H1 (cell line): ENCODE data around the gene PFKP. TPM values are rescaled to one million over a fixed set of nuclear protein-coding genes. Genes with fewer than 3 reads are reported as not detected.

Experiments
- CTCF ChIA-PET: fragments of 300-600 bp; sonication (Branson Sonifier 250); formaldehyde crosslinking; loops from one replicate; lab custom pipeline; 2021; ENCODE audit not compliant: partially characterized antibody; lab: Charles Lee
- POLR2A ChIA-PET: fragments of 300-600 bp; sonication (Branson Sonifier 250); formaldehyde crosslinking; loops from one replicate; lab custom pipeline; 2021; ENCODE audit warnings: inconsistent platforms; ENCODE audit not compliant: partially characterized antibody; lab: Charles Lee
- DNase-seq, 2 experiments: peaks; one replicate each; pipeline versions ENCODE4 v3.0.0 to v3.0.0-alpha.2; 2010 to 2022; ENCODE audit warnings: low spot score in 2 of 2, low read depth in 1 of 2, mixed read lengths in 1 of 2
- FAIRE-seq: peaks from 2 replicates; lab custom pipeline; 2011; peaks lifted over from hg19 to GRCh38; lab: Jason Lieb, UNC
- H2AFZ ChIP-seq: 2 replicates; pipeline ENCODE4 v1.8.1; 2012; ENCODE audit warnings: low read length, inconsistent platforms
- H2AK5ac ChIP-seq: 2 replicates; pipeline ENCODE4 v1.6.1; 2013; ENCODE audit warnings: low read depth, low read length
- H2BK120ac ChIP-seq: replicated peaks from 2 replicates; pipeline ENCODE3; 2013; ENCODE audit warnings: low read depth, low read length, inconsistent platforms
- H2BK12ac ChIP-seq: 2 replicates; pipeline ENCODE4 v1.6.1; 2013; ENCODE audit warnings: low read depth, low read length
- H2BK15ac ChIP-seq: 2 replicates; pipeline ENCODE4 v1.6.1; 2013; ENCODE audit warnings: low read length
- H2BK20ac ChIP-seq: 2 replicates; pipeline ENCODE4 v1.6.1; 2013; ENCODE audit warnings: low read length
- H2BK5ac ChIP-seq: 2 replicates; pipeline ENCODE4 v1.6.1; 2013; ENCODE audit warnings: low read depth, low read length
- H3K14ac ChIP-seq: 2 replicates; pipeline ENCODE4 v1.6.1; 2013; ENCODE audit warnings: inconsistent platforms; ENCODE audit not compliant: insufficient read length
- H3K18ac ChIP-seq: 2 replicates; pipeline ENCODE4 v1.6.1; 2013; ENCODE audit warnings: low read length; ENCODE audit errors: extremely low read depth
- H3K23ac ChIP-seq: 2 replicates; pipeline ENCODE4 v1.6.1; 2013; ENCODE audit warnings: inconsistent platforms; ENCODE audit not compliant: insufficient read length
- H3K23me2 ChIP-seq: 2 replicates; pipeline ENCODE4 v1.6.1; 2013; ENCODE audit warnings: low read depth, low read length
- H3K27ac ChIP-seq: 2 replicates; pipeline ENCODE4 v1.6.1; 2011; ENCODE audit warnings: low read depth, low read length, inconsistent platforms
- H3K27me3 ChIP-seq, 4 experiments: replicated peaks in 1 of 4; 1 replicate in 1 of 4; 2 replicates in 3 of 4; pipeline versions ENCODE4 v1.6.1 to v1.8.1; 2011 to 2013; ENCODE audit warnings: low read length in 3 of 4, mild to moderate bottlenecking in 3 of 4, inconsistent platforms in 2 of 4, mixed read lengths in 2 of 4, moderate library complexity in 1 of 4; ENCODE audit not compliant: control insufficient read depth in 3 of 4, insufficient read depth in 3 of 4; ENCODE audit errors: extremely low read depth in 1 of 4
- H3K36me3 ChIP-seq, 4 experiments: 2 replicates each; pipeline versions ENCODE4 v1.6.1 to v1.8.1; 2011 to 2013; ENCODE audit warnings: mild to moderate bottlenecking in 4 of 4, low read length in 3 of 4, moderate library complexity in 2 of 4, control low read depth in 1 of 4, inconsistent platforms in 1 of 4; ENCODE audit not compliant: insufficient read depth in 4 of 4, control insufficient read depth in 2 of 4
- H3K4ac ChIP-seq: replicated peaks from 2 replicates; pipeline ENCODE3; 2013; ENCODE audit warnings: low read length, low read depth, mixed read lengths, inconsistent platforms; ENCODE audit not compliant: insufficient read length
- H3K4me1 ChIP-seq, 4 experiments: replicated peaks in 1 of 4; 1 replicate in 1 of 4; 2 replicates in 3 of 4; pipeline versions ENCODE4 v1.6.1 to v1.8.1; 2011 to 2013; ENCODE audit warnings: low read length in 3 of 4, inconsistent platforms in 2 of 4, mixed read lengths in 1 of 4; ENCODE audit not compliant: insufficient read depth in 4 of 4, control insufficient read depth in 3 of 4
- H3K4me2 ChIP-seq, 2 experiments: 2 replicates each; pipeline versions ENCODE4 v1.6.1 to v1.8.1; 2011 to 2013; ENCODE audit warnings: low read depth in 2 of 2, low read length in 2 of 2, control low read depth in 1 of 2, inconsistent platforms in 1 of 2, mild to moderate bottlenecking in 1 of 2; ENCODE audit not compliant: insufficient read depth in 1 of 2
- H3K4me3 ChIP-seq, 4 experiments: fragments of 200-600, 300-600 bp in 1 of 4; sonication (generic), shearing (Covaris generic), sonication (Bioruptor Twin) in 1 of 4; 2 replicates each; pipeline versions ENCODE4 v1.5.1 to v1.8.1; 2011 to 2016; ENCODE audit warnings: low read length in 4 of 4, low read depth in 3 of 4, control low read depth in 2 of 4, inconsistent platforms in 2 of 4, mild to moderate bottlenecking in 2 of 4, mixed read lengths in 1 of 4, moderate library complexity in 1 of 4; ENCODE audit not compliant: insufficient read depth in 2 of 4; ENCODE audit errors: extremely low read depth in 1 of 4
- H3K56ac ChIP-seq: replicated peaks from 2 replicates; pipeline ENCODE3; 2013; ENCODE audit warnings: low read depth, mild to moderate bottlenecking, mixed read lengths, low read length, inconsistent platforms; ENCODE audit not compliant: insufficient read length
- H3K79me1 ChIP-seq: 2 replicates; pipeline ENCODE4 v1.6.1; 2013; ENCODE audit warnings: low read depth, low read length, control low read depth
- H3K79me2 ChIP-seq, 2 experiments: 2 replicates each; pipeline versions ENCODE4 v1.6.1 to v1.8.1; 2012 to 2013; ENCODE audit warnings: low read length in 2 of 2, mild to moderate bottlenecking in 2 of 2, inconsistent platforms in 1 of 2; ENCODE audit not compliant: insufficient read depth in 2 of 2, control insufficient read depth in 1 of 2
- H3K9ac ChIP-seq, 4 experiments: replicated peaks in 1 of 4; 1 replicate in 1 of 4; 2 replicates in 3 of 4; pipeline versions ENCODE4 v1.6.1 to v1.8.1; 2011 to 2013; ENCODE audit warnings: low read depth in 3 of 4, low read length in 3 of 4, control low read depth in 2 of 4, mild to moderate bottlenecking in 2 of 4, moderate library complexity in 2 of 4, inconsistent platforms in 1 of 4; ENCODE audit errors: extremely low read depth in 1 of 4
- H3K9me3 ChIP-seq, 2 experiments: 2 replicates each; pipeline versions ENCODE4 v1.6.1 to v1.8.1; 2012 to 2013; ENCODE audit warnings: mild to moderate bottlenecking in 2 of 2, moderate library complexity in 2 of 2, control low read depth in 1 of 2, inconsistent platforms in 1 of 2, low read depth in 1 of 2, low read length in 1 of 2, mixed read lengths in 1 of 2; ENCODE audit not compliant: insufficient read depth in 2 of 2
- H4K20me1 ChIP-seq, 2 experiments: replicated peaks in 1 of 2; 2 replicates each; pipeline versions ENCODE3 to v1.8.1; 2011 to 2013; ENCODE audit warnings: inconsistent platforms in 2 of 2, low read length in 2 of 2, mild to moderate bottlenecking in 1 of 2; ENCODE audit not compliant: insufficient read depth in 2 of 2, control insufficient read depth in 1 of 2
- H4K5ac ChIP-seq: 2 replicates; pipeline ENCODE4 v1.6.1; 2013; ENCODE audit warnings: low read length, low read depth, mixed read lengths, inconsistent platforms; ENCODE audit not compliant: insufficient read length
- H4K8ac ChIP-seq: 2 replicates; pipeline ENCODE4 v1.8.0; 2013; ENCODE audit warnings: mild to moderate bottlenecking, moderate library complexity, low read length, inconsistent platforms; ENCODE audit not compliant: insufficient read depth; ENCODE audit errors: extremely low read depth
- H4K91ac ChIP-seq: replicated peaks from 2 replicates; pipeline ENCODE3; 2013; ENCODE audit warnings: low read length, mixed read lengths, inconsistent platforms; ENCODE audit not compliant: insufficient read length
- BACH1 ChIP-seq: IDR thresholded peaks from 2 replicates; pipeline ENCODE4 v1.6.1; 2012; ENCODE audit warnings: low read length, improper control_type of control experiment
- GABPA ChIP-seq: IDR thresholded peaks from 2 replicates; pipeline ENCODE4 v1.6.1; 2011; ENCODE audit warnings: mild to moderate bottlenecking, low read length, moderate library complexity, borderline replicate concordance; ENCODE audit not compliant: insufficient read depth
- GTF2F1 ChIP-seq: IDR thresholded peaks from 2 replicates; pipeline ENCODE4 v1.6.1; 2012; ENCODE audit warnings: low read depth, low read length, improper control_type of control experiment, borderline replicate concordance
- JUN ChIP-seq: IDR thresholded peaks from 2 replicates; pipeline ENCODE4 v1.6.1; 2011; ENCODE audit warnings: low read depth, mild to moderate bottlenecking, improper control_type of control experiment, low read length
- JUND ChIP-seq: IDR thresholded peaks from 2 replicates; pipeline ENCODE4 v1.6.1; 2011; ENCODE audit warnings: mild to moderate bottlenecking, improper control_type of control experiment, low read length
- TAF1 ChIP-seq: IDR thresholded peaks from 2 replicates; pipeline ENCODE4 v1.6.1; 2011; ENCODE audit warnings: mild to moderate bottlenecking, low read depth, low read length
- WGBS, 2 experiments: shearing (Covaris generic) in 1 of 2; methylation state at CpG; one replicate each; pipeline versions ENCODE4 v1.1.6 to v1.1.7; 2013 to 2015; ENCODE audit warnings: low lambda C conversion rate in 2 of 2, mixed read lengths in 2 of 2, inconsistent platforms in 1 of 2, low coverage in 1 of 2, missing lambda C conversion rate in 1 of 2; ENCODE audit not compliant: insufficient replicate concordance in 2 of 2, insufficient coverage in 1 of 2, insufficient read length in 1 of 2; ENCODE audit errors: extremely low coverage in 1 of 2, missing lambda C conversion rate in 1 of 2; 5-methylcytosine and 5-hydroxymethylcytosine counted together
- polyA plus RNA-seq, 7 experiments: library from polyadenylated mRNA; depleted of rRNA in 3 of 7; stranded (reverse) in 5 of 7; unstranded in 2 of 7; fragments of >200 nt in 5 of 7; fragments of 200-250 nt in 2 of 7; gene quantifications; 1 replicate in 5 of 7; 2 replicates in 1 of 7; 4 replicates in 1 of 7; pipeline versions ENCODE4 v1.2.1 to v1.2.3, GENCODE V29; 2011 to 2013; ENCODE audit warnings: missing spikeins in 2 of 7, mixed read lengths in 2 of 7
- total RNA-seq: library from RNA; stranded (reverse); fragmentation: NEBNext Ultra II Directional; extraction: Animal tissue kit (Norgen Biotek cat#: 25700); gene quantifications from 2 replicates; pipeline ENCODE4 v1.2.1, GENCODE V29; 2021
- TF ChIP-seq, protein P1 (sequence below): IDR thresholded peaks from 2 replicates; pipeline ENCODE4 v1.6.1; 2011; ENCODE audit warnings: low read length, improper control_type of control experiment
- TF ChIP-seq, protein P2 (sequence below), 3 experiments: IDR thresholded peaks; 1 replicate in 2 of 3; 2 replicates in 1 of 3; pipeline versions ENCODE4 v1.5.1 to v1.6.1; 2011; ENCODE audit warnings: low read length in 3 of 3, mild to moderate bottlenecking in 3 of 3, inconsistent platforms in 2 of 3, low read depth in 1 of 3, moderate library complexity in 1 of 3; ENCODE audit not compliant: insufficient read depth in 1 of 3; ENCODE audit errors: control extremely low read depth in 1 of 3
- TF ChIP-seq, protein P3 (sequence below): IDR thresholded peaks from 2 replicates; pipeline ENCODE4 v1.6.1; 2012; ENCODE audit warnings: inconsistent platforms

The PFKP gene
- total and polyA plus RNA-seq, 2 of the 8 experiments (the other 6 are each of a cell fraction or from before 2014, with no cell fraction given): 51.2 to 128 TPM

DNA sequence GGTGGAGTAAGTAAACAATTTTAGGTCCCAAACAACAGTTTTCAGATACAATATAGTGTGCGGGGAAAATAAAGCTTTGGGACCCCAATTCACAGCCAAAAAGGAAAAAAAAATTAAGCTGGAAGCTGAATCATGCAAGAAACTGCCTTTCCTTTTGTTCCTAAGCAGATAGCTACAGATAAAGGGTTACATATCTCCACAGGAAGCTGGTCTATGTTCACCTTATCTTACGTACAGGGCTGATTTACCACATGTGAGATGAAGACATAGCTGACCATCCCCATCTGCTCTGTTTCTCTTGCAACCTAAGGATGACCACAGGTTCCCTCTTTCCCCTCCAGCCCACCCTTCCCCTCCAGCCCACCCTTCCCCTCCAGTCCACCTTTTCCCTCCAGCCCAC, 14.2 kb upstream of the PFKP start:
- Histone ChIP-seq H4K91ac (no peak overlapping the region), H4K8ac (no peak overlapping the region), H2BK15ac (no peak overlapping the region), H2BK12ac (no peak overlapping the region), H3K56ac (no peak overlapping the region), H3K18ac (no peak overlapping the region), H3K36me3 (no peaks in the 10 kb centered on the region), H2BK20ac (no peak overlapping the region), H3K27ac (no peak overlapping the region), H2BK120ac (no peak overlapping the region), H2BK5ac (no peak overlapping the region), H3K23ac (no peak overlapping the region), H3K4me3 (no peak overlapping the region), H4K20me1 (no peaks in the 10 kb centered on the region), H4K5ac (no peak overlapping the region), H3K9me3 (peaks cover 0 to 3% of the 10 kb centered on the region in 2 experiments; a peak in 1 of 4 replicates), H3K23me2 (no peaks in the 10 kb centered on the region), H2AK5ac (no peak overlapping the region), H3K4me1 (peaks cover 0 to 3% (median 2%) of the 10 kb centered on the region in 4 experiments; a peak in 3 of 7 replicates), H3K4ac (no peak overlapping the region), H3K4me2 (no peak overlapping the region), H2AFZ (no peak overlapping the region), H3K79me2 (no peaks in the 10 kb centered on the region), H3K9ac (no peak overlapping the region), H3K14ac (no peak overlapping the region), H3K27me3 (peaks cover 0 to 2% (median 0%) of the 10 kb centered on the region in 4 experiments; a peak in 1 of 7 replicates), H3K79me1 (no peaks in the 10 kb centered on the region)
- no peak for FAIRE-seq
- ChIA-PET POLR2A (interaction anchor here (1.2 to 1.4 kb wide), 2 partner anchors 13 to 21 kb away, joined by 3 to 4 read pairs; no protein-coding TSS in a partner anchor), CTCF (interaction anchor here (1.1 to 4.6 kb wide), 2 partner anchors 9 to 42 kb away, joined by 3 to 23 read pairs; no protein-coding TSS in a partner anchor)
- 82% methylated on average over 2 of the region's 2 CpGs; no CpG with 5 or more reads in 1 of the 2 experiments for whole genome bisulfite sequencing, 2 experiments
- no peak for DNase-seq
- TF ChIP-seq GTF2F1 (no peak), TAF1 (no peak), GABPA (no peak), JUND (no peak), JUN (no peak), BACH1 (no peak)
- TF ChIP-seq, protein P1, sequence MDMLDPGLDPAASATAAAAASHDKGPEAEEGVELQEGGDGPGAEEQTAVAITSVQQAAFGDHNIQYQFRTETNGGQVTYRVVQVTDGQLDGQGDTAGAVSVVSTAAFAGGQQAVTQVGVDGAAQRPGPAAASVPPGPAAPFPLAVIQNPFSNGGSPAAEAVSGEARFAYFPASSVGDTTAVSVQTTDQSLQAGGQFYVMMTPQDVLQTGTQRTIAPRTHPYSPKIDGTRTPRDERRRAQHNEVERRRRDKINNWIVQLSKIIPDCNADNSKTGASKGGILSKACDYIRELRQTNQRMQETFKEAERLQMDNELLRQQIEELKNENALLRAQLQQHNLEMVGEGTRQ: no peak
- TF ChIP-seq, protein P2, sequence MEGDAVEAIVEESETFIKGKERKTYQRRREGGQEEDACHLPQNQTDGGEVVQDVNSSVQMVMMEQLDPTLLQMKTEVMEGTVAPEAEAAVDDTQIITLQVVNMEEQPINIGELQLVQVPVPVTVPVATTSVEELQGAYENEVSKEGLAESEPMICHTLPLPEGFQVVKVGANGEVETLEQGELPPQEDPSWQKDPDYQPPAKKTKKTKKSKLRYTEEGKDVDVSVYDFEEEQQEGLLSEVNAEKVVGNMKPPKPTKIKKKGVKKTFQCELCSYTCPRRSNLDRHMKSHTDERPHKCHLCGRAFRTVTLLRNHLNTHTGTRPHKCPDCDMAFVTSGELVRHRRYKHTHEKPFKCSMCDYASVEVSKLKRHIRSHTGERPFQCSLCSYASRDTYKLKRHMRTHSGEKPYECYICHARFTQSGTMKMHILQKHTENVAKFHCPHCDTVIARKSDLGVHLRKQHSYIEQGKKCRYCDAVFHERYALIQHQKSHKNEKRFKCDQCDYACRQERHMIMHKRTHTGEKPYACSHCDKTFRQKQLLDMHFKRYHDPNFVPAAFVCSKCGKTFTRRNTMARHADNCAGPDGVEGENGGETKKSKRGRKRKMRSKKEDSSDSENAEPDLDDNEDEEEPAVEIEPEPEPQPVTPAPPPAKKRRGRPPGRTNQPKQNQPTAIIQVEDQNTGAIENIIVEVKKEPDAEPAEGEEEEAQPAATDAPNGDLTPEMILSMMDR (IDR thresholded peaks at IDR 0.05; ENCODE audit: control extremely low read depth in 1 of 3, insufficient read depth in 1 of 3, low read depth in 1 of 3, low read length in 3 of 3): no peak
- TF ChIP-seq, protein P3, sequence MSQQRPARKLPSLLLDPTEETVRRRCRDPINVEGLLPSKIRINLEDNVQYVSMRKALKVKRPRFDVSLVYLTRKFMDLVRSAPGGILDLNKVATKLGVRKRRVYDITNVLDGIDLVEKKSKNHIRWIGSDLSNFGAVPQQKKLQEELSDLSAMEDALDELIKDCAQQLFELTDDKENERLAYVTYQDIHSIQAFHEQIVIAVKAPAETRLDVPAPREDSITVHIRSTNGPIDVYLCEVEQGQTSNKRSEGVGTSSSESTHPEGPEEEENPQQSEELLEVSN: no peak
